ENCODE results near the gene FALEC.

FALEC gene

GRCh38 chr1:150548324-150548631 lies 32.7 kb downstream of the FALEC start:
- no peak for DNase-seq

GRCh38 chr1:150548632-150549495 lies 33.3 kb downstream of the FALEC start, which contains the start of gene ADAMTSL4:
ADAMTSL4 (plus strand) TSS chr1:150549408; CDS start chr1:150552289, 2,881 bp downstream.
- peak; percentile 64 for DNase-seq

- no peak for DNase-seq
Observed at GRCh38 chr1:150549496-150550221, 34.1 kb downstream of the FALEC start.

GRCh38 chr1:150550222-150551050 lies 34.9 kb downstream of the FALEC start:
- DNase-seq, result no peak

- DNase-seq, result peak in 1 of 2 donors; percentile 41
Observed at GRCh38 chr1:150551051-150551783, 35.7 kb downstream of the FALEC start.

- DNase-seq, result no peak
Observed at GRCh38 chr1:150551784-150552127, 36.2 kb downstream of the FALEC start.

GRCh38 chr1:150552128-150552910 lies 36.8 kb downstream of the FALEC start:
- DNase-seq, result peak; percentile 89 to 90

- DNase-seq, result no peak
Observed at GRCh38 chr1:150552911-150553289, 37.3 kb downstream of the FALEC start.

GRCh38 chr1:150553392-150554085 lies 38.0 kb downstream of the FALEC start:
- DNase-seq, result no peak

GRCh38 chr1:150554086-150554452 lies 38.5 kb downstream of the FALEC start:
- DNase-seq, result no peak

- no peak for DNase-seq
Observed at GRCh38 chr1:150555198-150555970, 39.8 kb downstream of the FALEC start.

GRCh38 chr1:150555971-150556865 lies 40.7 kb downstream of the FALEC start:
- no peak for DNase-seq

- DNase-seq, result no peak
Observed at GRCh38 chr1:150557065-150557600, 41.6 kb downstream of the FALEC start.

GRCh38 chr1:150557813-150558212 lies 42.3 kb downstream of the FALEC start:
- DNase-seq, result no peak

GRCh38 chr1:150558303-150558704 lies 42.8 kb downstream of the FALEC start:
- DNase-seq, result no peak

- DNase-seq, result peak in 1 of 2 donors; percentile 35
Observed at GRCh38 chr1:150558761-150559655, 43.5 kb downstream of the FALEC start.

- no peak for DNase-seq
Observed at GRCh38 chr1:150559656-150560010, 44.1 kb downstream of the FALEC start.

- peak in 1 of 2 donors; percentile 78 for DNase-seq
Observed at GRCh38 chr1:150560011-150560438, 44.5 kb downstream of the FALEC start.
